ENCODE data around the gene PPP3R1. TPM values are rescaled to one million over a fixed set of nuclear protein-coding genes. Genes with fewer than 3 reads are reported as not detected.

PPP3R1 gene
- total RNA-seq, 4 donors from 2014 or later: 9.2 to 32.2 (median 28.1) TPM

DNA sequence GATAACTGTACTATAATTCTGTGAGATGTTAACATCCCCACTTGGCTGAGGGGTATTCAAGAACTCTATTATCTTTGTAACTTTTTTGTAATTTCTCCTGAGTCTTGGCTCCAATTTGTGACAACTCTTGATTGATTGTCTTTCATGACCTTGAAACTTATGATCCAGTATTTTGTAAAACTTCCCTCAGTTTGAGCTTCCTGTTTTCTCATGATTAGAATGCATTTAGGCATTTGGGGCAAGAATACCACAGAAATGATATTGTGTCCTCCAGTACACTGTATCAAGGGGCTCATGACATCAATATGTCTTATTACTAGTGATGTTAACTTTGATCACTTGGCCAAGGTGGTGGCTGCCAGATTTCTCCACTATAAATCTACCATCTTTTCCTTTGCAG is 57.2 kb downstream of the PPP3R1 start:
- Histone ChIP-seq H3K27ac (no peak overlapping the region), H3K4me1 (peaks cover 0 to 60% (median 14%) of the 10 kb centered on the region in 4 donors), H3K4me3 (no peak overlapping the region), H3K9me3 (no peaks in the 10 kb centered on the region), H3K36me3 (no peaks in the 10 kb centered on the region), H3K27me3 (no peaks in the 10 kb centered on the region)
- in situ Hi-C loops (cut with MboI; ENCODE audit: low pct_ligation_motif_present in 1 of 4, low pct_unique_long_range_greater_than_20kb in 1 of 4, low sequenced_read_pairs in 3 of 4): loop anchor here in 1 of 4 donors (5.0 to 25.0 kb wide), 2 partner anchors 47 to 242 kb away; no protein-coding TSS in a partner anchor
- intact Hi-C loops (cut with DNase I; ENCODE audit: low total_unique reads): loop anchor here (5.0 kb wide), 1 partner anchor 57 kb away; the partner anchor contains the start of gene PPP3R1
- TF ChIP-seq, protein P1, sequence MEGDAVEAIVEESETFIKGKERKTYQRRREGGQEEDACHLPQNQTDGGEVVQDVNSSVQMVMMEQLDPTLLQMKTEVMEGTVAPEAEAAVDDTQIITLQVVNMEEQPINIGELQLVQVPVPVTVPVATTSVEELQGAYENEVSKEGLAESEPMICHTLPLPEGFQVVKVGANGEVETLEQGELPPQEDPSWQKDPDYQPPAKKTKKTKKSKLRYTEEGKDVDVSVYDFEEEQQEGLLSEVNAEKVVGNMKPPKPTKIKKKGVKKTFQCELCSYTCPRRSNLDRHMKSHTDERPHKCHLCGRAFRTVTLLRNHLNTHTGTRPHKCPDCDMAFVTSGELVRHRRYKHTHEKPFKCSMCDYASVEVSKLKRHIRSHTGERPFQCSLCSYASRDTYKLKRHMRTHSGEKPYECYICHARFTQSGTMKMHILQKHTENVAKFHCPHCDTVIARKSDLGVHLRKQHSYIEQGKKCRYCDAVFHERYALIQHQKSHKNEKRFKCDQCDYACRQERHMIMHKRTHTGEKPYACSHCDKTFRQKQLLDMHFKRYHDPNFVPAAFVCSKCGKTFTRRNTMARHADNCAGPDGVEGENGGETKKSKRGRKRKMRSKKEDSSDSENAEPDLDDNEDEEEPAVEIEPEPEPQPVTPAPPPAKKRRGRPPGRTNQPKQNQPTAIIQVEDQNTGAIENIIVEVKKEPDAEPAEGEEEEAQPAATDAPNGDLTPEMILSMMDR (IDR thresholded peaks at IDR 0.05): no peak
- TF ChIP-seq POLR2AphosphoS5 (IDR thresholded peaks at IDR 0.05) (no peak), POLR2A (IDR thresholded peaks at IDR 0.05) (no peak), EP300 (IDR thresholded peaks at IDR 0.05; ENCODE audit: low read depth) (no peak)
- no peak for DNase-seq

DNA sequence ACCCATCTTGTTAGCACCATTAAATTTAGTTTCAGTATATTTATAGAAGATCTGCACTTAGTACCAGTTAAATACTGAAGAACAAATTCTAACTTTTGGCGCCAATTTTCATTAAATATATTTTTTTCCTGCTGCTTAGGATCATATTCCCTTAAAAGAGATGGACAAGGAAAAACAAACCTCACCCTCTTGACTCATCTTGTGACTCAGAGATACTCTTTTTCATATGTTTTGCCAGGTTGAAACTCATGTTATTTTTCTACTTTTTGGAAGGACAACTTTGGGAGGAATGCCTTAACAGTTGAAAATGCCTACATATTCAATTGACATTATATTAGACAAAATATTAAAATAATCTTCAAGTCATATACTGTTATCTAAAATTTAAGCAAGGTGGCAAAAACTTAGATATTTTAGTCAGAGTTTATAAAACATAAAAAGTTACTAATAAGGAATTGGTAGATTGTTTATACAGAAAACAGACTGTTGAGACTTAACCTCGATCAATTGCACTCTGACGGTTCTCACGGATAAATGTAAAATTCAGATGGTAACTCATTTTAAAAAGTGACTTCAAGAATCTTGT is 58.5 kb downstream of the PPP3R1 start:
- no peak for TF ChIP-seq EP300 (IDR thresholded peaks at IDR 0.05; ENCODE audit: low read depth)
- TF ChIP-seq, protein P1 (IDR thresholded peaks at IDR 0.05): no peak
- DNase-seq: no peak
- no peaks in the 10 kb centered on the region for H3K9me3 ChIP-seq
- intact Hi-C loops (cut with DNase I; ENCODE audit: low total_unique reads): no loop called here
- H3K27me3 ChIP-seq: no peaks in the 10 kb centered on the region
- no peak overlapping the region for H3K27ac ChIP-seq
- WGBS, 2 donors (ENCODE audit: low coverage in 1 of 2): 85 to 90% methylated on average over 4 of the region's 4 CpGs
- no peaks in the 10 kb centered on the region for H3K36me3 ChIP-seq
- in situ Hi-C loops (cut with MboI; ENCODE audit: low pct_ligation_motif_present in 1 of 4, low pct_unique_long_range_greater_than_20kb in 1 of 4, low sequenced_read_pairs in 3 of 4): loop anchor here in 1 of 4 donors (25.0 kb wide), 1 partner anchor 243 kb away; no protein-coding TSS in a partner anchor
- H3K4me3 ChIP-seq: no peak overlapping the region
- H3K4me1 ChIP-seq: peaks cover 0 to 67% (median 16%) of the 10 kb centered on the region in 4 donors

DNA sequence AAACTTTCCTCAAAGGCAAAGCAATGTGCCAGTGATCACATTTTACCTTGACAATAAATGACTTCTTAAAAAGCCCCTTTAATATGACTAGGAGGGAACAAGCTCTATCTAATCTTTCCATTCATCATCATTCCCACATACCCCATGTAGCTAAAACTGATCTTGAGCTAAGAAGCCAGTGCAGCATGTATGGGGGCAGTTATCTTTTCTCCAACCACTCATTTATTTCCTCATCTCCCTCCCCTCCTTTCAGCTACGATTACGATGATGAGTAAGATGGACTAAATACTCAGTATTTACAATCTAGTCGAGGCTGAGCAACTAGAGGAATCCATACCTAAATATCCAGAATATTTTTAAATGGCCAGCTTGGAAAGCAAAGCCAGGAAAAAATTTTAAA is 59.2 kb downstream of the PPP3R1 start:
- Histone ChIP-seq H3K36me3 (no peaks in the 10 kb centered on the region), H3K27me3 (no peaks in the 10 kb centered on the region), H3K27ac (no peak overlapping the region), H3K4me1 (peaks cover 0 to 73% (median 17%) of the 10 kb centered on the region in 4 donors), H3K4me3 (no peak overlapping the region), H3K9me3 (no peaks in the 10 kb centered on the region)
- WGBS, 2 donors (ENCODE audit: low coverage in 1 of 2): 51 to 69% methylated on average over 3 of the region's 3 CpGs
- DNase-seq: no peak
- in situ Hi-C loops (cut with MboI; ENCODE audit: low pct_ligation_motif_present in 1 of 4, low pct_unique_long_range_greater_than_20kb in 1 of 4, low sequenced_read_pairs in 3 of 4): loop anchor here in 1 of 4 donors (25.0 kb wide), 1 partner anchor 244 kb away; no protein-coding TSS in a partner anchor
- TF ChIP-seq, protein P1 (IDR thresholded peaks at IDR 0.05): no peak
- no peak for TF ChIP-seq EP300 (IDR thresholded peaks at IDR 0.05; ENCODE audit: low read depth)
- no peak for TF ChIP-seq POLR2A (IDR thresholded peaks at IDR 0.05)
- TF ChIP-seq POLR2AphosphoS5 (IDR thresholded peaks at IDR 0.05): no peak
- intact Hi-C loops (cut with DNase I; ENCODE audit: low total_unique reads): no loop called here

DNA sequence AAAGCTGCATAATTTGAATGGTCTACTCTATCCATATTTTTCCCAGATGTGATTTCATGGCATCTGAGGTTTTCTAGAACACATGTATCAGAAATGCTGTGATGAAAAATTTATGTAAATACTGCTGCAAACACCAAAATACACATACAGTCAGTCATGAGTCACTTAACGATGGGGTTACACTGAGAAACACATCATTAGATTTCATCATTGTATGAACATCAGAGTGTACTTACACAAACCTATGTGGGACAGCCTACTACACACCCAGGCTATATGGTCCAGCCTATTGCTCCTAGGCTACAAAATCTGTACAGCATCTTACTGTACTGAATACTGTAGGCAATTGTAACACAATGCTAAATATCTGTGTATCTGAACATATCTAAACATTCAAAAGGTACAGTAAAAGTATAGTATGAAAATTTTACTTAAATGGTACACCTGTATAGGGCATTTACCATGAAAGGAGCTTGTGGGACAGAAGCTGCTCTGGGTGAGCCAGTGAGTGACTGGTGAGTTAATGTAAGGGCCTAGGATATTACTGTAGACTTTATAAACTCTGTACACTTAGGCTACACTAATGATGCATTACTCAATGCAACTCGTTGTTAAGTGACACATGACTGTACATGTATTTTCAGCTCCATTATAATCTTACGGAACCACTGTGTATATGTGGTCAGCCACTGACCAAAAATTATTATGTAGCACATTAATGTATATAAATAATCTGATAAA is 61.2 kb downstream of the PPP3R1 start:
- Histone ChIP-seq H3K27me3 (no peaks in the 10 kb centered on the region), H3K4me3 (no peak overlapping the region), H3K4me1 (peaks cover 0 to 58% (median 15%) of the 10 kb centered on the region in 4 donors), H3K9me3 (no peaks in the 10 kb centered on the region), H3K27ac (no peak overlapping the region), H3K36me3 (peaks cover 0 to 4% (median 0%) of the 10 kb centered on the region in 4 donors)
- intact Hi-C loops (cut with DNase I; ENCODE audit: low total_unique reads): no loop called here
- no peak for TF ChIP-seq EP300 (IDR thresholded peaks at IDR 0.05; ENCODE audit: low read depth)
- TF ChIP-seq POLR2A (IDR thresholded peaks at IDR 0.05): no peak
- TF ChIP-seq, protein P1 (IDR thresholded peaks at IDR 0.05): no peak
- no peak for TF ChIP-seq POLR2AphosphoS5 (IDR thresholded peaks at IDR 0.05)
- no peak for DNase-seq
- 64 to 73% methylated on average over 2 to 3 of the region's 3 CpGs for WGBS, 2 donors (ENCODE audit: low coverage in 1 of 2)
- in situ Hi-C loops (cut with MboI; ENCODE audit: low pct_ligation_motif_present in 1 of 4, low pct_unique_long_range_greater_than_20kb in 1 of 4, low sequenced_read_pairs in 3 of 4): loop anchor here in 1 of 4 donors (25.0 kb wide), 1 partner anchor 246 kb away; no protein-coding TSS in a partner anchor
